ENCODE measurements around the gene DYNC1LI1.

Gene DYNC1LI1

DNA sequence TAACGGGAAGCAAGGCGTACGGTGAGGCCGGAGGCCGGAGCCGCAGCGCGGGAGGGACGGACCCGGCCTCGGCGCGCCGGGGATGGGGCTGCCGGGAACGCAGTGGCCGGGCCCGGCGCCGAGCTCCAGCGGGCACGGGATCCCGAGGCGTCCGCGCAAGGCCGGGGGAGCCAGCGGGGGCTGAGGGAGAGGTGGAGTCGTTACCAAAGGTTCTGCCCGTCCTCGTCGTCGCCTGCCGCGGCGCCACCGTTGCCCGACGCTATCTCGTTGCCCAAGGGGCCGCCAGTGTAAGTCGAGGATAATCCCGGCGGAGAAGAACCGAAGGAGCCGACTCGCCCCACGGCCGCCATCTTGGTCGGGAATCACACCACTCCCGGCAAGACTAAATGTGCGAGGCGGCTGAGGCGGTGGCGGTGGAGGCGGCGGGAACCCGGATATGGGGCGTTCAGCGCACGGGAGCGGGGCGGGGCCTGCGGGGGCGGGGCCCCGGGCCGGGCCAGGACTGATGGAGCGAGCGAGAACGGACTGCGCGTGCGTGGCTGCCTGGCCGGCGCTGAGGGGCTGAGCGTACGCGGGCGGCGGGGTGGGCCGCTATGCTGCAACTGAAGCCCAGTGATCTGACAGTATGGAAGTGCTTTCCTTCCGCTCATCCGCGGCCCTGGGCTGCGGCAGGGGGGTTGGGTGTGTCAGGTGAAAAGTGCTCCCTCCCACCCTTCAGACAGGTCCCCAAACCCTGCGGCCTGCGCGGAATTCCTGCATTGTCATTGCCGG lies at the start of gene DYNC1LI1:
TSS of gene DYNC1LI1 (minus strand) at position 438 of the 771 bp plus-strand sequence. CDS start at position 350, 88 bp downstream.
- TF ChIP-seq, protein P1, sequence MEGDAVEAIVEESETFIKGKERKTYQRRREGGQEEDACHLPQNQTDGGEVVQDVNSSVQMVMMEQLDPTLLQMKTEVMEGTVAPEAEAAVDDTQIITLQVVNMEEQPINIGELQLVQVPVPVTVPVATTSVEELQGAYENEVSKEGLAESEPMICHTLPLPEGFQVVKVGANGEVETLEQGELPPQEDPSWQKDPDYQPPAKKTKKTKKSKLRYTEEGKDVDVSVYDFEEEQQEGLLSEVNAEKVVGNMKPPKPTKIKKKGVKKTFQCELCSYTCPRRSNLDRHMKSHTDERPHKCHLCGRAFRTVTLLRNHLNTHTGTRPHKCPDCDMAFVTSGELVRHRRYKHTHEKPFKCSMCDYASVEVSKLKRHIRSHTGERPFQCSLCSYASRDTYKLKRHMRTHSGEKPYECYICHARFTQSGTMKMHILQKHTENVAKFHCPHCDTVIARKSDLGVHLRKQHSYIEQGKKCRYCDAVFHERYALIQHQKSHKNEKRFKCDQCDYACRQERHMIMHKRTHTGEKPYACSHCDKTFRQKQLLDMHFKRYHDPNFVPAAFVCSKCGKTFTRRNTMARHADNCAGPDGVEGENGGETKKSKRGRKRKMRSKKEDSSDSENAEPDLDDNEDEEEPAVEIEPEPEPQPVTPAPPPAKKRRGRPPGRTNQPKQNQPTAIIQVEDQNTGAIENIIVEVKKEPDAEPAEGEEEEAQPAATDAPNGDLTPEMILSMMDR (conservative IDR thresholded peaks at IDR 0.05; ENCODE audit: low read length), result no peak
- peak within 1 kb of the TSS; percentile 90 for H3K4me3 ChIP-seq (ENCODE audit: low read length)
- peak; percentile 90 for DNase-seq (ENCODE audit: low read depth)

DNA sequence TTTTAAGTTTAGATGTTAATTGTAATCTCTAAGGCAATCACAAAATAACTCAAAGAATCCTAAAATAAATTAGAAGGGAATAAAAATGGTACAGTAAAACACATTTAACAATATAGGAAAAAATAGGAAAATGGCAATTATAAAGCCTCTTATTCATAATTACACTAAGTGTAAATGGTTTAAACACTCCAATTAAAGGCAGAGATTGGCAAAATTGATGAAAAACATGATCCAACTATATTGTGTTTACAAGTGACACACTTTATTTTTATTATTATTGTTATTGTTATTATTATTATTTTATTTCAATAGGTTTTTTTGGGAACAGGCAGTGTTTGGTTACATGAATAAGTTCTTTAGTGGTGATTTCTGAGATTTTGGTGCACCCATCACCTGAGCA lies 48.7 kb upstream of the DYNC1LI1 start:
- no peak for DNase-seq (ENCODE audit: low read depth)
- no peak overlapping the region for H3K4me3 ChIP-seq (ENCODE audit: low read length)
- TF ChIP-seq, protein P1 (conservative IDR thresholded peaks at IDR 0.05; ENCODE audit: low read length), result no peak

GRCh38 chr3:32616267-32616962 lies 45.8 kb upstream of the DYNC1LI1 start:
- DNase-seq (ENCODE audit: low read depth), result no peak
- H3K4me3 ChIP-seq (ENCODE audit: low read length), result no peak overlapping the region

GRCh38 chr3:32614956-32615355 lies 44.3 kb upstream of the DYNC1LI1 start:
- TF ChIP-seq, protein P1 (conservative IDR thresholded peaks at IDR 0.05; ENCODE audit: low read length), result no peak
- peak; percentile 36 for DNase-seq (ENCODE audit: low read depth)
- no peak overlapping the region for H3K4me3 ChIP-seq (ENCODE audit: low read length)

More at GRCh38 chr3:32616267-32616962, 45.8 kb upstream of the DYNC1LI1 start:
- TF ChIP-seq, protein P1 (conservative IDR thresholded peaks at IDR 0.05; ENCODE audit: low read length), result no peak

DNA sequence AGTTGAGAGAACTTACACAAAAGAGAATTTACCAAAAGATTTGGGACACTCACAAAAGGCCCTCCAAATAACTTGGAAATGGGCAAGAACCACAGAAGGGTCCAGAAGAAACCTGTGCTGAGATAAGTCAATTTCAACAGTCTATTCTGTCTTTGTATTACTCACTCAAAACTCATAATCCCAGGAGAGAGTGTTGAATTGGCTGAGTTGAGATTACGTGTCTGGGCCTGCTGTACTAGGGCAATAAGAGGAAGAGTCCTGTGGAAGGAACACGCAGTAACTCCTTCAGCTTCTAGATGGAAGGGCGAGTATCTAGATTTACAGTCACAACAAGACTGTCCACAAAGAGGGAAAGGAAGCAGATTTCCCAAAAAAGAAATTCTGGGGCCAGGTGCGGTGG lies 42.5 kb upstream of the DYNC1LI1 start:
- DNase-seq (ENCODE audit: low read depth), result no peak
- TF ChIP-seq, protein P1 (conservative IDR thresholded peaks at IDR 0.05; ENCODE audit: low read length), result no peak
- no peak overlapping the region for H3K4me3 ChIP-seq (ENCODE audit: low read length)

DNA sequence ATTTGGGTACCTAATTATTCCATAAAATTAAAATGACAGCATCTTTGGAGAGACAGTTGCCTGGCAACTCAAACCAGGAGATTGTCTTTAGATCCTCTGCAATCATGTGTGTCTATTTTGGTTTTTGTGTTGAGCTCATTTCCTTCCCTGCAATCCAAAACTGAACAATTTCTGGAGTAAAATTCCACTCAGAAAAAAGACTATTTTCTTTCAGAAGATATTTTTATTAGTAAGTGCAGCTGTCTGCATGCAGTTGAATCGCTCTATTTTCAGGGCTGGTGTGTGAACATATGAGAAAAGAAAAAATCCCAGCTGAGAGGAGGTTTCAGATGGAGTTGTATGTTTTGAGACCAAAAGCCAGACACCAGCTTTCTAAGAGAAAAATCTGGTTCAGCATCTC lies 41.9 kb upstream of the DYNC1LI1 start:
- no peak for DNase-seq (ENCODE audit: low read depth)
- TF ChIP-seq, protein P1 (conservative IDR thresholded peaks at IDR 0.05; ENCODE audit: low read length), result no peak
- no peak overlapping the region for H3K4me3 ChIP-seq (ENCODE audit: low read length)

- DNase-seq (ENCODE audit: low read depth), result no peak
- TF ChIP-seq, protein P1 (conservative IDR thresholded peaks at IDR 0.05; ENCODE audit: low read length), result no peak
- H3K4me3 ChIP-seq (ENCODE audit: low read length), result no peak overlapping the region
Measured at GRCh38 chr3:32607522-32607921, 36.9 kb upstream of the DYNC1LI1 start.

Data from AG10803 (cell line).